Left lung (tissue), 10 donors: Measurements from ENCODE around the gene GALNT17. TPM values are rescaled to one million over a fixed set of nuclear protein-coding genes. Genes with fewer than 3 reads are reported as not detected.
A peak's percentile ranks its signal among the peaks of the same experiment; 100 is the strongest.

Experiments
- ATAC-seq: fragments of 200-7000 bp; cut with Tn5 transposase; one replicate; pipeline ENCODE4 v1.9.1; 2020; ENCODE audit warnings: moderate library complexity
- DNase-seq, 4 donors: peaks; one replicate each; pipeline ENCODE4 v3.0.0-alpha.2; 2013 to 2020
- H3K27ac ChIP-seq, 2 donors: fragments of 200-600 bp; sonication (generic) in 1 of 2; one replicate each; pipeline versions ENCODE4 v1.5.0 to v1.8.0; 2020 to 2021
- H3K27me3 ChIP-seq, 2 donors: fragments of 200-600 bp; sonication (generic) in 1 of 2; one replicate each; pipeline versions ENCODE4 v1.5.0 to v1.8.0; 2020 to 2021
- H3K36me3 ChIP-seq, 2 donors: fragments of 200-600 bp; sonication (generic) in 1 of 2; one replicate each; pipeline versions ENCODE4 v1.5.0 to v1.8.0; 2020 to 2021
- H3K4me1 ChIP-seq, 2 donors: fragments of 200-600 bp; one replicate each; pipeline ENCODE4 v1.8.0; 2021
- H3K4me3 ChIP-seq, 2 donors: fragments of 200-600 bp; sonication (generic) in 1 of 2; one replicate each; pipeline versions ENCODE4 v1.5.0 to v1.8.0; 2020 to 2021; ENCODE audit warnings: mild to moderate bottlenecking in 1 of 2
- H3K9me3 ChIP-seq, 2 donors: fragments of 200-600 bp; sonication (generic) in 1 of 2; one replicate each; pipeline versions ENCODE4 v1.5.0 to v1.8.0; 2020 to 2021
- CTCF ChIP-seq, 2 donors: fragments of 200-600 bp; sonication (generic) in 1 of 2; IDR thresholded peaks; one replicate each; pipeline versions ENCODE4 v1.5.0 to v1.8.0; 2021; ENCODE audit warnings: antibody characterized with exemption in 2 of 2
- intact Hi-C, 2 donors: fragments of 100-400 bp; cut with DNase I; formaldehyde crosslinking; loops; one replicate each; pipeline versions ENCODE4 v1.11.2 to v1.14.2; 2022
- polyA plus RNA-seq, 6 donors: library from polyadenylated mRNA; unstranded; fragments of 120-200 nt; gene quantifications; one replicate each; pipeline ENCODE4 v1.2.1, GENCODE V29; 2013; ENCODE audit not compliant: insufficient read length in 6 of 6
- total RNA-seq, 2 donors: library from RNA; stranded (reverse); fragmentation: NEBNext Ultra II Directional; extraction: Animal tissue kit (Norgen Biotek cat#: 25700); gene quantifications; one replicate each; pipeline ENCODE4 v1.2.1, GENCODE V29; 2021
- donor health status: DM: no; HTN: yes; CAD: no.
- donor health status: DM: no; HTN: no; CAD: no.

The GALNT17 gene
- total and polyA plus RNA-seq, 8 donors: 2.4 to 19.1 (median 9.7) TPM

GRCh38 chr7:71148098-71148497 is 16.2 kb downstream of the GALNT17 start:
- Histone ChIP-seq H3K9me3 (peaks cover 0 to 10% of the 10 kb centered on the region in 2 donors), H3K27ac (no peak overlapping the region), H3K4me3 (no peak overlapping the region), H3K27me3 (no peaks in the 10 kb centered on the region), H3K36me3 (no peaks in the 10 kb centered on the region), H3K4me1 (no peaks in the 10 kb centered on the region)
- TF ChIP-seq CTCF (IDR thresholded peaks at IDR 0.05): no peak
- DNase-seq (no peak), ATAC-seq (no peak)
- intact Hi-C loops: no loop called here

- peaks cover 0 to 26% of the 10 kb centered on the region in 2 donors for H3K9me3 ChIP-seq
- DNase-seq (no peak), ATAC-seq (no peak)
- H3K27ac ChIP-seq: no peak overlapping the region
- TF ChIP-seq CTCF (IDR thresholded peaks at IDR 0.05): no peak
- intact Hi-C loops: no loop called here
- no peak overlapping the region for H3K4me3 ChIP-seq
- no peaks in the 10 kb centered on the region for H3K36me3 ChIP-seq
- H3K4me1 ChIP-seq: no peaks in the 10 kb centered on the region
- H3K27me3 ChIP-seq: no peaks in the 10 kb centered on the region
These were observed 23.3 kb downstream of the GALNT17 start for GRCh38 chr7:71155236-71155635.

- TF ChIP-seq CTCF (IDR thresholded peaks at IDR 0.05): no peak
- no peak for DNase-seq
- Histone ChIP-seq H3K36me3 (no peaks in the 10 kb centered on the region), H3K27ac (no peak overlapping the region), H3K4me3 (no peak overlapping the region), H3K27me3 (no peaks in the 10 kb centered on the region), H3K9me3 (peaks cover 0 to 25% of the 10 kb centered on the region in 2 donors), H3K4me1 (no peaks in the 10 kb centered on the region)
- intact Hi-C loops: no loop called here
- no peak for ATAC-seq
These were observed 25.8 kb downstream of the GALNT17 start for GRCh38 chr7:71157757-71158156.

GRCh38 chr7:71165708-71166107 is 33.8 kb downstream of the GALNT17 start:
- no peak for TF ChIP-seq CTCF (IDR thresholded peaks at IDR 0.05)
- intact Hi-C loops: no loop called here
- Histone ChIP-seq H3K9me3 (peaks cover 0 to 7% of the 10 kb centered on the region in 2 donors), H3K27me3 (no peaks in the 10 kb centered on the region), H3K4me3 (no peak overlapping the region), H3K36me3 (no peaks in the 10 kb centered on the region), H3K4me1 (no peaks in the 10 kb centered on the region), H3K27ac (no peak overlapping the region)
- no peak for ATAC-seq
- no peak for DNase-seq

GRCh38 chr7:71171476-71171875 is 39.5 kb downstream of the GALNT17 start:
- DNase-seq: peak in 1 of 4 donors; percentile 39
- ATAC-seq: no peak
- no peak overlapping the region for H3K27ac ChIP-seq
- peaks cover 0 to 13% of the 10 kb centered on the region in 2 donors for H3K9me3 ChIP-seq
- intact Hi-C loops: no loop called here
- no peaks in the 10 kb centered on the region for H3K27me3 ChIP-seq
- no peaks in the 10 kb centered on the region for H3K36me3 ChIP-seq
- no peak overlapping the region for H3K4me3 ChIP-seq
- no peak for TF ChIP-seq CTCF (IDR thresholded peaks at IDR 0.05)
- no peaks in the 10 kb centered on the region for H3K4me1 ChIP-seq
